ENCODE results near the gene FOXC1.

DNA sequence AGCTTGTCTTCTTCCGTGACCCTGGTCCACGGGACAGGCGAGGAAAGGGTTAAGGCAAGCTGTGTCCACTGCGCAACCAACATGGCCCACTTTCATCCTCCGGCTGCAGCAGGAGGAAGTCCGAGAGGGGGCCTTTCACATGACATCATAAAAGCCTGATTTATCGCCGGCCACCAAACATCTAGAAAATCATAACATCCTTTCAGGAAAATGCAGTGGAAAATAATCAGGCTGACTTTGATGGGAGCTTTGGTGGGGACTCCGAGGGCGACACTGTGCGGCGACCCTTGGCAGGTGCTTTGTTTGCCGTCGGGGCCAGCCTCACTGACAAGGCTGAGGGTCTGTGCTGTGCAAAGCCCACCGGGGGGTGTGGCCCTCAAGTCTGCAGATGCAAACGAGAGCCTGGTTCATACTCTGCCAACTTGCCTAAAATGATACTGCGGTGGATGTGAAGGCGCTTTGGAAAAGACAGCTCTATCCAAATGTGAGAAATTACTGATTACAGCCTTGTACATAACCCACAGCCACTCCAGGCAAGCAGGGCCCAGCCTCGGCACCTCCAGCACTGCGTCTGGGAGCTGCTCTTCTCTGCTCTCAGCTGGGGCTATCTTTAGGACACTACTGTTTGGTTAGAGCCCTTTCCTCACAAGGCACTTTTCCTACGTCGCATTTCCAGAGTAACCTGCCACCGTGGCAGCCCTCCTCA, 25.7 kb downstream of the FOXC1 start:
- TF ChIP-seq POLR2AphosphoS5 (IDR thresholded peaks at IDR 0.05; ENCODE audit: low read depth, low read length) (no peak), POLR2A (IDR thresholded peaks at IDR 0.05; ENCODE audit: low read depth, low read length) (no peak), TAF1 (IDR thresholded peaks at IDR 0.05; ENCODE audit: low read depth, low read length) (no peak)

Data from GM12891 (cell line).